Colonic mucosa (tissue), 4 donors: ENCODE data around the gene MTUS2. TPM values are rescaled to one million over a fixed set of nuclear protein-coding genes. Genes with fewer than 3 reads are reported as not detected.

ENCODE experiments used
- DNase-seq: peaks from one replicate; pipeline ENCODE4 v3.0.0-alpha.2; 2020
- H3K27ac ChIP-seq: fragments of 200-600 bp; one replicate; pipeline ENCODE4 v1.8.0; 2021
- H3K27me3 ChIP-seq: fragments of 200-600 bp; one replicate; pipeline ENCODE4 v1.8.0; 2021
- H3K36me3 ChIP-seq: fragments of 200-600 bp; one replicate; pipeline ENCODE4 v1.8.0; 2021
- H3K4me1 ChIP-seq: fragments of 200-600 bp; one replicate; pipeline ENCODE4 v1.8.0; 2021; ENCODE audit warnings: mild to moderate bottlenecking
- H3K4me3 ChIP-seq: fragments of 200-600 bp; one replicate; pipeline ENCODE4 v1.8.0; 2021
- H3K9ac ChIP-seq, 2 donors: one replicate each; pipeline ENCODE4 v1.7.0; 2013; ENCODE audit warnings: control low read depth in 2 of 2, low read depth in 2 of 2, low read length in 2 of 2
- H3K9me3 ChIP-seq: fragments of 200-600 bp; one replicate; pipeline ENCODE4 v1.8.0; 2021
- CTCF ChIP-seq: fragments of 200-600 bp; IDR thresholded peaks from one replicate; pipeline ENCODE4 v1.8.0; 2022; ENCODE audit warnings: antibody characterized with exemption, mild to moderate bottlenecking
- intact Hi-C: fragments of 100-400 bp; cut with DNase I; formaldehyde crosslinking; loops from one replicate; pipeline ENCODE4 v1.14.1; 2022
- total RNA-seq, 2 donors: library from RNA; stranded (reverse); fragmentation: NEBNext Ultra II Directional in 1 of 2; extraction: Animal tissue kit (Norgen Biotek cat#: 25700) in 1 of 2; gene quantifications; one replicate each; pipeline ENCODE4 v1.2.1, GENCODE V29; 2021
- donor health status: healthy.
- donor health status: DM: no; HTN: no; CAD: no.
- donor health status: DM: no; HTN: no; CAD: no.

MTUS2 gene
- total RNA-seq, 2 donors from 2014 or later, result 0.11 to 0.40 TPM

- Histone ChIP-seq H3K36me3 (no peaks in the 10 kb centered on the region), H3K27me3 (peaks cover 16% of the 10 kb centered on the region), H3K9ac (no peak overlapping the region), H3K4me1 (no peaks in the 10 kb centered on the region), H3K4me3 (no peak overlapping the region), H3K27ac (no peak overlapping the region), H3K9me3 (no peaks in the 10 kb centered on the region)
- no peak for DNase-seq
- intact Hi-C loops, result no loop called here
- no peak for TF ChIP-seq CTCF
These were observed 2.0 kb downstream of the MTUS2 start for GRCh38 chr13:28822151-28822550.

- no peak for DNase-seq
- H3K27ac ChIP-seq, result no peak overlapping the region
- H3K4me1 ChIP-seq, result no peaks in the 10 kb centered on the region
- H3K9ac ChIP-seq, result no peak overlapping the region
- intact Hi-C loops, result no loop called here
- TF ChIP-seq CTCF, result no peak
- H3K9me3 ChIP-seq, result no peaks in the 10 kb centered on the region
- H3K36me3 ChIP-seq, result no peaks in the 10 kb centered on the region
- H3K4me3 ChIP-seq, result no peak overlapping the region
- peaks cover 16% of the 10 kb centered on the region for H3K27me3 ChIP-seq
These were observed 2.7 kb downstream of the MTUS2 start for GRCh38 chr13:28822801-28823200.

- Histone ChIP-seq H3K9ac (no peak overlapping the region), H3K4me3 (no peak overlapping the region), H3K9me3 (no peaks in the 10 kb centered on the region), H3K4me1 (no peaks in the 10 kb centered on the region), H3K27ac (no peak overlapping the region), H3K36me3 (no peaks in the 10 kb centered on the region), H3K27me3 (peaks cover 8% of the 10 kb centered on the region)
- intact Hi-C loops, result no loop called here
- TF ChIP-seq CTCF, result no peak
- no peak for DNase-seq
These were observed 5.2 kb downstream of the MTUS2 start for GRCh38 chr13:28825379-28825778.

- H3K4me1 ChIP-seq, result no peaks in the 10 kb centered on the region
These were observed 6.2 kb downstream of the MTUS2 start for GRCh38 chr13:28826368-28826767.

GRCh38 chr13:28830580-28830979, 10.4 kb downstream of the MTUS2 start:
- Histone ChIP-seq H3K27me3 (no peaks in the 10 kb centered on the region), H3K27ac (no peak overlapping the region), H3K4me1 (no peaks in the 10 kb centered on the region), H3K36me3 (no peaks in the 10 kb centered on the region), H3K4me3 (no peak overlapping the region), H3K9ac (no peak overlapping the region), H3K9me3 (no peaks in the 10 kb centered on the region)
- intact Hi-C loops, result no loop called here
- TF ChIP-seq CTCF, result no peak
- DNase-seq, result no peak

More at GRCh38 chr13:28826368-28826767, 6.2 kb downstream of the MTUS2 start:
- no peak overlapping the region for H3K9ac ChIP-seq
- intact Hi-C loops, result no loop called here
- H3K27ac ChIP-seq, result no peak overlapping the region
- H3K4me3 ChIP-seq, result no peak overlapping the region
- TF ChIP-seq CTCF, result no peak
- no peaks in the 10 kb centered on the region for H3K9me3 ChIP-seq
- no peaks in the 10 kb centered on the region for H3K36me3 ChIP-seq
- DNase-seq, result no peak
- peaks cover 4% of the 10 kb centered on the region for H3K27me3 ChIP-seq

- Histone ChIP-seq H3K27me3 (no peaks in the 10 kb centered on the region), H3K27ac (no peak overlapping the region)
These were observed 11.0 kb downstream of the MTUS2 start for GRCh38 chr13:28831117-28831516.

More at GRCh38 chr13:28831117-28831516, 11.0 kb downstream of the MTUS2 start:
- Histone ChIP-seq H3K9ac (no peak overlapping the region), H3K9me3 (no peaks in the 10 kb centered on the region), H3K36me3 (no peaks in the 10 kb centered on the region), H3K4me3 (no peak overlapping the region), H3K4me1 (no peaks in the 10 kb centered on the region)
- intact Hi-C loops, result no loop called here
- DNase-seq, result no peak
- no peak for TF ChIP-seq CTCF
